Transverse colon (tissue), 4 donors: Measurements from ENCODE around the gene NUDT4. TPM values are rescaled to one million over a fixed set of nuclear protein-coding genes. Genes with fewer than 3 reads are reported as not detected.
A peak's percentile ranks its signal among the peaks of the same experiment; 100 is the strongest.

ENCODE experiments used
- DNase-seq: peaks from one replicate; pipeline ENCODE4 v3.0.0-alpha.2; 2019
- H3K27ac ChIP-seq, 4 donors: fragments of 200-600 bp; sonication (generic); 2 replicates each; pipeline ENCODE4 v1.5.1; 2016 to 2018; ENCODE audit warnings: inconsistent platforms in 4 of 4
- H3K27me3 ChIP-seq: fragments of 200-600 bp; sonication (generic); 2 replicates; pipeline ENCODE4 v1.5.1; 2017; ENCODE audit warnings: inconsistent platforms
- H3K36me3 ChIP-seq, 4 donors: fragments of 200-600 bp; sonication (generic); 2 replicates each; pipeline ENCODE4 v1.5.1; 2017 to 2019; ENCODE audit warnings: inconsistent platforms in 4 of 4
- H3K4me1 ChIP-seq, 4 donors: fragments of 200-600 bp; sonication (generic); 2 replicates each; pipeline ENCODE4 v1.5.1; 2017 to 2020; ENCODE audit warnings: inconsistent platforms in 4 of 4
- H3K4me3 ChIP-seq, 4 donors: fragments of 200-600 bp; sonication (generic); 1 replicate in 1 of 4; 2 replicates in 3 of 4; pipeline versions ENCODE4 v1.5.1 to v1.6.1; 2017 to 2019; ENCODE audit warnings: inconsistent platforms in 4 of 4
- H3K9me3 ChIP-seq, 2 donors: fragments of 200-600 bp; sonication (generic); 2 replicates each; pipeline ENCODE4 v1.5.1; 2017 to 2019; ENCODE audit warnings: inconsistent platforms in 2 of 2
- EP300 ChIP-seq: sonication (generic); formaldehyde crosslinking; IDR thresholded peaks from one replicate; pipeline ENCODE4 v1.6.1; 2017; ENCODE audit warnings: antibody characterized with exemption, low read depth
- POLR2A ChIP-seq: fragments of 450-650 bp; IDR thresholded peaks from one replicate; pipeline ENCODE4 v1.6.1; 2016; ENCODE audit warnings: antibody characterized with exemption, mild to moderate bottlenecking, moderate library complexity
- POLR2AphosphoS5 ChIP-seq, 3 donors: sonication (generic); formaldehyde crosslinking; IDR thresholded peaks; one replicate each; pipeline ENCODE4 v1.6.1; 2016; ENCODE audit warnings: antibody characterized with exemption in 3 of 3
- WGBS, 2 donors: methylation state at CpG; one replicate each; pipeline ENCODE4 v1.1.5; 2018; ENCODE audit warnings: low coverage in 1 of 2; 5-methylcytosine and 5-hydroxymethylcytosine counted together
- in situ Hi-C, 4 donors: fragments of 200-750 bp; cut with MboI; loops; one replicate each; pipeline versions ENCODE4 v1.15.0 to v1.15.1; 2017; ENCODE audit warnings: low sequenced_read_pairs in 3 of 4, low pct_ligation_motif_present in 1 of 4, low pct_unique_long_range_greater_than_20kb in 1 of 4
- intact Hi-C: fragments of 100-400 bp; cut with DNase I; formaldehyde crosslinking; loops from one replicate; pipeline ENCODE4 v1.15.1; 2023; ENCODE audit warnings: low total_unique reads
- total RNA-seq, 4 donors: library from RNA; depleted of rRNA; stranded (reverse); fragments of >200 nt; gene quantifications; one replicate each; pipeline ENCODE4 v1.1.0, GENCODE V29; 2016
- TF ChIP-seq, protein P1 (sequence below), 5 experiments: fragments of 200-600 bp in 3 of 5; fragments of 450-650 bp in 2 of 5; sonication (generic) in 3 of 5; IDR thresholded peaks; 1 replicate in 2 of 5; 2 replicates in 3 of 5; pipeline ENCODE4 v1.5.1; 2016 to 2017; ENCODE audit warnings: antibody characterized with exemption in 5 of 5, inconsistent platforms in 3 of 5, mild to moderate bottlenecking in 2 of 5, moderate library complexity in 1 of 5

The NUDT4 gene
- total RNA-seq, 4 donors from 2014 or later, result 65.3 to 111 (median 90.9) TPM

DNA sequence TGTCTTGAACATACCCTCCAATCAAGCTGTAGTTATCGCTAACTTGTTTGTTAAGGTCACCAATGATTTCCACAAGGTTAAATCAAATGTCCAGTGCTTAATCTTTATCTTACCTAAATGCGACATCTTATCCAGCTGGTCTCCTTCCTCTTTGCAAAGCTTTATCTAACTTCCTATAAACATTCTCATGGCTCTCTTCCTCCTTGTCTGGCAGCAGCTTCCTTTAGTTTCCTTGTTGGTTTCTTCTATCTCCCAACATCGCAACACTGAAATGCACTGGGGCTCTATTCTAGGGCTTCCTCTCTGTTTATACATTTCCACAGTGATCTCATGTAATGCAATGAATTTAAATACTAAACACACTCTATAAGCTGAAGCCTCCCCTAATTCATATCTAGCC is 35.3 kb downstream of the NUDT4 start:
- no peaks in the 10 kb centered on the region for H3K27me3 ChIP-seq
- in situ Hi-C loops (loop anchor here in 3 of 4 donors (10.0 to 25.0 kb wide), 4 partner anchors 426 to 626 kb away; no protein-coding TSS in a partner anchor), intact Hi-C loops (no loop called here)
- H3K9me3 ChIP-seq, result no peaks in the 10 kb centered on the region
- H3K4me1 ChIP-seq, result peaks cover 3 to 41% (median 15%) of the 10 kb centered on the region in 4 donors
- H3K4me3 ChIP-seq, result no peak overlapping the region
- TF ChIP-seq POLR2AphosphoS5 (IDR thresholded peaks at IDR 0.05) (no peak), POLR2A (no peak)
- H3K27ac ChIP-seq, result no peak overlapping the region
- no peak for DNase-seq
- 57 to 65% methylated on average over 3 of the region's 3 CpGs for WGBS, 2 donors
- peaks cover 0 to 8% (median 3%) of the 10 kb centered on the region in 4 donors for H3K36me3 ChIP-seq

DNA sequence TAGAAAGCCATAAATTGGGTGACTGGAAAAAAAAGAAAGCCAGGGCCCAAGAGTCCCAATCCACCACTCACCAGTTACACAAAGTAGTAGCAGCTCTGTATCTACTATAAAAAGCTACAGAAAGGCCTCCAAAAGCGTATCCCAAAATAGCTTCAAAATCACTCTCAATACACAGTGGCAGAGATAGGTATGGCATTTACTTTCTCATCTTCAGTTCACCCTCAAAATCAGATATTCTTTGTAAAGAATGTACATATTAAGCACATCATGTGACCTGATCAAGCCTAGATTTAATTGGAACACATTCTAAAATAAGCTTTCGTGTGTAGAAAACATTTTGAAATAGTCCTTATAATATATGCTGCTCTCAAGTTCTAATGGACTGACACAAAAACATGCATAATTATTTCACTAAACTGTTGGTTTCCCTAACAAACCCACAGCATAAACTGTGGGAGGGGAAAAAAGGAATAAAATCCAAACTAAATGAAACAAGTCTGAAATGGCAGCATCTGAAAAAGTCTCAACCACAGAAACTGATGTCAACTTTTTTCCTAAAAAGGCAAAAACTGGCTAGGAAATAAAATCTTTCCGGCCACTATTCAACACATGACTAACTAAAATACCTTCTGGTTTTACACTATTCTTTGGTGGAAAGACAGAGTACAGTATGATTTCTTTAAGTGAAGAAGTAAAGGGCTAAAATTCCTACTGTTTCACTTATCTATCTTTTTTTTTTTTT is 38.2 kb downstream of the NUDT4 start:
- peak overlapping the region in 2 of 4 donors; percentile 12 to 21 for H3K27ac ChIP-seq
- intact Hi-C loops, result loop anchor here (5.0 kb wide), 1 partner anchor 429 kb away; no protein-coding TSS in a partner anchor
- H3K4me3 ChIP-seq, result no peak overlapping the region
- no peak for DNase-seq
- TF ChIP-seq, protein P1, sequence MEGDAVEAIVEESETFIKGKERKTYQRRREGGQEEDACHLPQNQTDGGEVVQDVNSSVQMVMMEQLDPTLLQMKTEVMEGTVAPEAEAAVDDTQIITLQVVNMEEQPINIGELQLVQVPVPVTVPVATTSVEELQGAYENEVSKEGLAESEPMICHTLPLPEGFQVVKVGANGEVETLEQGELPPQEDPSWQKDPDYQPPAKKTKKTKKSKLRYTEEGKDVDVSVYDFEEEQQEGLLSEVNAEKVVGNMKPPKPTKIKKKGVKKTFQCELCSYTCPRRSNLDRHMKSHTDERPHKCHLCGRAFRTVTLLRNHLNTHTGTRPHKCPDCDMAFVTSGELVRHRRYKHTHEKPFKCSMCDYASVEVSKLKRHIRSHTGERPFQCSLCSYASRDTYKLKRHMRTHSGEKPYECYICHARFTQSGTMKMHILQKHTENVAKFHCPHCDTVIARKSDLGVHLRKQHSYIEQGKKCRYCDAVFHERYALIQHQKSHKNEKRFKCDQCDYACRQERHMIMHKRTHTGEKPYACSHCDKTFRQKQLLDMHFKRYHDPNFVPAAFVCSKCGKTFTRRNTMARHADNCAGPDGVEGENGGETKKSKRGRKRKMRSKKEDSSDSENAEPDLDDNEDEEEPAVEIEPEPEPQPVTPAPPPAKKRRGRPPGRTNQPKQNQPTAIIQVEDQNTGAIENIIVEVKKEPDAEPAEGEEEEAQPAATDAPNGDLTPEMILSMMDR (IDR thresholded peaks at IDR 0.05), result no peak
- no peak for TF ChIP-seq EP300
- TF ChIP-seq POLR2A, result no peak
- 64 to 69% methylated on average over 3 of the region's 3 CpGs for WGBS, 2 donors
- peaks cover 3 to 51% (median 15%) of the 10 kb centered on the region in 4 donors for H3K4me1 ChIP-seq
- in situ Hi-C loops, result loop anchor here in 3 of 4 donors (10.0 to 25.0 kb wide), 4 partner anchors 429 to 629 kb away; no protein-coding TSS in a partner anchor
- no peaks in the 10 kb centered on the region for H3K9me3 ChIP-seq
- no peaks in the 10 kb centered on the region for H3K36me3 ChIP-seq
- no peaks in the 10 kb centered on the region for H3K27me3 ChIP-seq

DNA sequence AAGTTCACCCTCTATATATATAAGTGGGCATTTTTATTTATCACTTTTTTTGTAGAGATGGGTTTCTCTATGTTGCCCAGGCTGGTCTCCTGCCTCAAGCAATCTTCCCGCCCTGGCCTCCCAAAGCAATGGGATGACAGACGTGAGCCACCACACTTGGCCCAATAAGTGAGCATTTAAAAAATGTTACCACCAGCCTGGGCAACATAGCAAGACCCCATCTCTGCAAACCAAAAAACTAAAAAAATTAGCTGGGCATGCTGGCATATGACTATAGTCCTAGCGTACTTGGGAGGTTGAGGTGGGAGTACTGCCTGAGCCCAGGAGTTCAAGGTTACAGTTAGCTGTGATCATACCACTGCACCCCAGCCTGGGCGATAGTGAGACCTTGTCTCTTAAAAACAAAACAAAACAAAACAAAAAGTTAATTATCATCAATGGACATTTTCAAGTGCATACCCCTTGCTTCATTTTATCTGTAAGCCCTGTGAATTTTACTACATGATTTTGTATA is 40.3 kb downstream of the NUDT4 start:
- Histone ChIP-seq H3K27ac (no peak overlapping the region), H3K9me3 (no peaks in the 10 kb centered on the region), H3K36me3 (no peaks in the 10 kb centered on the region), H3K4me3 (no peak overlapping the region), H3K4me1 (peaks cover 3 to 53% (median 13%) of the 10 kb centered on the region in 4 donors), H3K27me3 (no peaks in the 10 kb centered on the region)
- no peak for DNase-seq
- TF ChIP-seq, protein P1 (IDR thresholded peaks at IDR 0.05), result no peak
- TF ChIP-seq POLR2A (no peak), POLR2AphosphoS5 (IDR thresholded peaks at IDR 0.05) (no peak), EP300 (no peak)
- WGBS, 2 donors, result 94 to 97% methylated on average over 3 to 4 of the region's 4 CpGs
- in situ Hi-C loops (loop anchor here in 3 of 4 donors (10.0 to 25.0 kb wide), 4 partner anchors 431 to 631 kb away; no protein-coding TSS in a partner anchor), intact Hi-C loops (loop anchor here (5.0 kb wide), 1 partner anchor 431 kb away; no protein-coding TSS in a partner anchor)

DNA sequence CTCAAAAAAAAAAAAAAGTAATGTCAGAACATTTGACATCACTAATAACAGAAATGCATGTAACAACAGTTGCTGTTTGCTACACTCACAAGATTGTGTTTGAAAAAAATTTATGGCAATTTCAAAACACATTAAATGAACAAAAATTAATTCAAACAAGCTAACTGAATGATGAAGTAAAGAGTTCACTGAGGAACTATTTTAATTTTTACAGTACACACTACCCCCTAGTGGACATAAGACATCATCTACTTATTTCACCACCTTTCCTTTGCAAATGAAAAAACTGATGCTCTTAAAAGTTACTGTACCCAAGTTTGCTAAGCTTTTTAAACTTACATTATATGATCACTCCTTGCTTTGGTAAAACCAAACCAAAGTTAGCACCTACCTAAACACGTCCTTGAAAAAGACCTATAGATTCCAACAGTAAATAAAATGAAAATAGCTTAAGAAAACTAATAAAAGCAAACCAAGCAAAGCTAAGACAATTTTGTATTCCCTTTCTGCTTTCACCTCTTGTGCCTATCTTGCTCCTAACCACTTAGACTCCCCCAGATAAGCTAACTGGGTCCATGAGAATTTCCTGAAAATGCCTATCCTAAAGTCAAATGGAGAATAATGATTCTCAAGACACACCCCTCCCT is 41.8 kb downstream of the NUDT4 start:
- Histone ChIP-seq H3K36me3 (no peaks in the 10 kb centered on the region), H3K27me3 (no peaks in the 10 kb centered on the region), H3K9me3 (no peaks in the 10 kb centered on the region), H3K4me1 (peaks cover 8 to 60% (median 12%) of the 10 kb centered on the region in 4 donors), H3K27ac (no peak overlapping the region), H3K4me3 (no peak overlapping the region)
- in situ Hi-C loops, result loop anchor here in 3 of 4 donors (10.0 to 25.0 kb wide), 4 partner anchors 432 to 632 kb away; no protein-coding TSS in a partner anchor
- TF ChIP-seq POLR2A (no peak), EP300 (no peak), POLR2AphosphoS5 (IDR thresholded peaks at IDR 0.05) (no peak)
- TF ChIP-seq, protein P1 (IDR thresholded peaks at IDR 0.05), result peak; percentile 59 to 83 (median 74)
- intact Hi-C loops, result loop anchor here (5.0 kb wide), 1 partner anchor 432 kb away; no protein-coding TSS in a partner anchor
- 14 to 40% methylated on average over 1 of the region's 1 CpG for WGBS, 2 donors
- DNase-seq, result no peak
